Measurements from ENCODE around the gene IRF5. TPM values are rescaled to one million over a fixed set of nuclear protein-coding genes. Genes with fewer than 3 reads are reported as not detected.

The IRF5 gene
- total RNA-seq, 2 donors from 2014 or later, result 5.8 to 10.3 TPM

DNA sequence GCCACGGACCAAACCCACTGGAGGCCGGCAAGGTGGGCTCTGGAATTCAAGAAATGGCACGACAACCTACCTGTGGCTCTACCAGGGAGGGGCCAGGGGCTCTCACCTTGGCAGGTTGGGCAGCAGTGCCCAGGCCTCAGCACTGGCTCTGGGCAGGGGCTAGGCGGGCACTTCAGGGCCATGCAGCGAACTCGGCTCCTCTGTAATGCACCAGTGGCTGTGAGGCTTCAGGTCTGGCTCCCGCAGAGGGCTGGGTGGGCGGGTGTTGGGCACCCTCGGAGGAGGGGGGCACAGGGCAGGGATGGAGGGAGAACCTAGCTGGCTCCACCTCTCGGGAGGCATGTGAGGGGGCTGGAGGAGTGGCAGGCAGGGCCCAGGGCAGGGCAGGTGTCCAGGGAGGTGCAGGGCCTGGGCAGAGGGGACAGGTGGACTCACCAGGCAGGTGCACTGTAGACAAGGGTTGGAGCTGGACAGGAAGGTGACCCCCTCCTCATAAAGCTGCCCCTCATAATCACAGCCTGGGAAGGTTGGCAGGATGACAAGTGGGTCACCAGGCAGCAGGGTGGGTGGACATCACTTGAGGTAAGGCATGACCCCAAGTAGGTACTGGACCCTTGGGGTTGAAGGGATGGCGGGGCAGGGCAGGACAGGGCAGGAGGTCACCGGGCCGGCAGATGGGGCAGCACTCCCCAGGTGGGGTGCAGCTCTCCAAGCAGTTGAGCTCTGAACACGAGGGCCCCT lies 33.9 kb upstream of the IRF5 start:
- intact Hi-C loops (cut with DNase I), result loop anchor here in 1 of 2 donors (10.0 kb wide), 1 partner anchor 191 kb away; no protein-coding TSS in a partner anchor
- peak; percentile 80 for DNase-seq (ENCODE audit: low spot score)

DNA sequence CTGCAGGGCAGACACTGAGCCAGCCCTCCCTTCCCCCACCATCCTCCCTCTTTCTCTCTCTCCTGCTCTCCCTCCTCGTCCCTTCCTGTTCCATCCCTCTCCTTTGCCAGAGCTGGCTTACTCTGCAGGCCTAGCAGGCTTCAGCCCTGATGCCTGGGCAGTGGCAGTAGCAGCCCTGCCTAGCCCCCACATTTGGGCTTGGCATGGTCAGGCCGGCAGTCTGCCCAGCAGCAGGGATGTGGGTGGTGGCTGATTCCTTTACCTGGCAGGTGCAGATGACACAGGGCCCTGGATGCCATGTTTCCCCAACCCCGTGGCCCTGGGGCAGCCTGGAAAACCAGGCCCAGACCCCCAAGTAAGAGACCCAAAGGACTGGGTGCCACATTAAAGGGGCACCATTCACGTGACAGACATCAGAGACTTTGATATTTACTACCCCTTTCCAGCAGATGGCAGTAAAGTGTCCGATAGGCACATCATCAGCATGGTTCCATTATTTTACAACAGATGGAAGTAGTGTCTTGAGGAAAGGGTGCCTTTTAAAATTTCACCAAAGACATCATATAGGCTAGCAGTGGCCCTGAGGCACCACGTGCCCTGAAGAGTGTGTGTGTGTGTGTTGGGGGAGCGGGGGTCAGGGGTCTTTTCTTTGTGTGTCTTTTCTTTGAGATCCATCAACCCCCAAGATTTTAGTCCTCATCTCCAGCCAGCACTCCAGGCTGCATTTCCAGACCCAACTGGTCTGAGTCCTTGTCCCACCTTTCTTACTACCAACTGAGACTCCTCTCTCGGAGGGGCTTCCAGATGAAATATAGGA lies 33.1 kb upstream of the IRF5 start:
- intact Hi-C loops (cut with DNase I), result loop anchor here in 1 of 2 donors (10.0 kb wide), 1 partner anchor 190 kb away; no protein-coding TSS in a partner anchor

DNA sequence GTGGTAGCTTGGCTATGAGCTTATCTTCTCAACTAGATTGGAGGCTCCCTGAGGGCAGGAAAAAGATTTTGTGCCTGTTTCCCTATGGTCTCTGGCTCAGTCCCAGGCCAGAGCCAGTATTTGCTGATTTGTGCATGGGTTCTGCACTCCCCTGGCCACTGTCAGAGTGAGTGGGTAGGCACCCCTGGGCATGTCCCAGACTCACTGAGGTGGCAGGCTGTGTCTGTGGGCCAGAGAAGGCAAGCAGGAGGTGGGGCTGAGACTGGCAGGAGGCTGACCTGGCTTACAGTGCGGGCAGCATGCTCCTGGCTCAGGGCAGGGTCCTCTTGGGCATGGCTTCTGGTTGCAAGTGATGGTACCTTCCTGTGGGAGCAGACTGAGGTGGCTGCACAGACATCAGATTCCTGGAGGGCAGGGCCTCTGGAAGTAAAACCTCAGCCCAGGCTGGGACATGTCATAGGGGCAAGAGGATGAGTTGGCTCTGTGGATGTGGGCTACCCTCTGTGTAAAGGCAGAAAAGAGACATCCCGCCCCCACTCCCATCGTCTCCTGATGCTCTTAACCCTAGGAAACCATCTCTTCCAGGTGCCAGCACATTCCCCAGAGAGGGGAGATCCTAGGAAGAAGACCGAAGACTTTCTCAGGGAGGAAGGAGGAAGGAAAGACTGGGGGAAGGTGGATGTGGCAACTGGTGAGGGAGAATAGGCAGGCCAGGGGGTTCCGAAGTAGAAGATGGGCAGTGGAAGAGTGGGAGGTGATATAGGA lies 31.5 kb upstream of the IRF5 start:
- intact Hi-C loops (cut with DNase I), result loop anchor here in 1 of 2 donors (10.0 kb wide), 1 partner anchor 189 kb away; no protein-coding TSS in a partner anchor
- peak; percentile 55 for DNase-seq (ENCODE audit: low spot score)

More for the DNA sequence above, 33.1 kb upstream of the IRF5 start:
- DNase-seq (ENCODE audit: low spot score), result peak; percentile 53

DNA sequence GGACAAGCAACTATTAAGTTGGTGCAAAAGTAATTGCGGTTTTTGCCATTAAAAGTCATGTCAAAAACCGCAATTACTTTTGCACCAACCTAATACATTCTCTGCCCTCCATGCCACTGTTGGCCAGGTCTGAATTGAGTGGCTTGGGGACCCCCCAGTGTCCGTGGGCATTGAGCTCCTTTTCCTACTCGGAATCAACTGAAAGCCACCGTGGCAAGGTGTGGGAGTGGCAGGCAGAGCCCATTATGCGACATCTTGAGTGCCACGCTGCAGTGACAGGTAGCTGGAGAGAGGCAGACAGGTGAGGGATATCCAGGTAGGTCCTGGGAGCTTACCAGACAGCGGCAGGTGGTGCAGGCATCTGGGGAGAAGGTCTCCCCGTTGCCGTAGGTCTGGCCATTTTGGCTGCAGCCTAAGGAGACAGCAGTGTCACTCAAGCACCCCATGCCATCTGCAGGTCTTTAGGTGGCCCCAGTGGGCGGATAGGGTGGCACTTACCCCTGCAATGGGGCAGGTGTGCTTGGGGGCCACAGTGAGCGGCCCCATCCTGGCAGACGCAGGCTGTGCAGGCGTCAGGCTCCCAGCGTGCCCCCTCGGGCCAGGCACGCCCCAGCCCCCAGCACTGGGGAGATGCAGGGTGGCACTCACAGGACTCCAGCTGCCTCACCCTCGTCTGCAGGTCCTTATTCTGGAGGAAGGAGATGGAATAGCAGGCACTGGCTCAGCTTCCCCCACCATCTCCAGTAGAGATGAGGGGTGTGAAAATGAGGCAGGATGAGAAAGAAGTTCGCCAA lies 30.8 kb upstream of the IRF5 start:
- peak; percentile 62 for DNase-seq (ENCODE audit: low spot score)
- intact Hi-C loops (cut with DNase I), result loop anchor here in 1 of 2 donors (10.0 kb wide), 1 partner anchor 188 kb away; no protein-coding TSS in a partner anchor

DNA sequence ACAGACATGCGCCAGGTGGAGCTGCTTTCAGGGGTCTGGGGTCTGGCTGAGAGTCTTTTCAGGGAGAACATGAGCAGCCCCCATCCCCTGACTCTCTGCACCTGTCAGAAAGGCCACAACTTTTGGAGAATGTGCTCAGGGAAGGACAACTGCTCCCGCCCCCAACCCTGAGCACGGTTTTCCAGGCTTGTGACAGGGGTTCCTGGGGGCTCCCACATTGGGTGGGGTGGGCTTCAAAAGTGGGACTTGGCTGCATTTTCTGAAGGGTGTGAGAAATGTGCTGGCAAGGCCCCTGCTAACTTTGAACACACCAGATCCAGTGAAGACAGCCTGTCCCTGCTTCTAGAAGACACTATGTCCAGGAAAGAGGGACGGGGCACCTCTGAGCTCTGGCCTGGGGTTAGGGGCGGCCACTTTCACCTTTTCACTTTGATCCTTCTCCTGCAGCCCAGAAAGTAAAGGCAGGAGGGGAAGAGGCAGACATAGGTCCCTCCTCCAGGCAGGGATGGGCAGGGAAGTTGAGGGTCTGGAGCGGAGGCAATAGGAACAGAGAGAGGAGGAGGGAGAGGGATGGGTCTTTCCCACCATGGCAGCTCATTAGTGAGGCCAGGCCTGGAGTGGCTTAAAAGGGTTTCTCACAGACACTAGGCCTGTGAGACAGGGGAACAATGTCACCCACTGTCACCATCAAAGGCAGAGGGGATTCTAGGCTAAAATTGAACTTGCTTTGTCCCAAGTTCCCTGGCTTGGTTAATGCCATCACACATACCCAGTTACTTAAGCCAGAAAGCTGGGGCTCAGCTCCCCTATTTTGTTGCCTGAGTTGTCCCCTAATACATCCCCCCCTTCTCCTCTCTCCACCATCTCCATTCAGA lies 28.7 kb upstream of the IRF5 start:
- DNase-seq (ENCODE audit: low spot score), result peak; percentile 38
- intact Hi-C loops (cut with DNase I), result loop anchor here in 1 of 2 donors (10.0 kb wide), 1 partner anchor 186 kb away; no protein-coding TSS in a partner anchor

DNA sequence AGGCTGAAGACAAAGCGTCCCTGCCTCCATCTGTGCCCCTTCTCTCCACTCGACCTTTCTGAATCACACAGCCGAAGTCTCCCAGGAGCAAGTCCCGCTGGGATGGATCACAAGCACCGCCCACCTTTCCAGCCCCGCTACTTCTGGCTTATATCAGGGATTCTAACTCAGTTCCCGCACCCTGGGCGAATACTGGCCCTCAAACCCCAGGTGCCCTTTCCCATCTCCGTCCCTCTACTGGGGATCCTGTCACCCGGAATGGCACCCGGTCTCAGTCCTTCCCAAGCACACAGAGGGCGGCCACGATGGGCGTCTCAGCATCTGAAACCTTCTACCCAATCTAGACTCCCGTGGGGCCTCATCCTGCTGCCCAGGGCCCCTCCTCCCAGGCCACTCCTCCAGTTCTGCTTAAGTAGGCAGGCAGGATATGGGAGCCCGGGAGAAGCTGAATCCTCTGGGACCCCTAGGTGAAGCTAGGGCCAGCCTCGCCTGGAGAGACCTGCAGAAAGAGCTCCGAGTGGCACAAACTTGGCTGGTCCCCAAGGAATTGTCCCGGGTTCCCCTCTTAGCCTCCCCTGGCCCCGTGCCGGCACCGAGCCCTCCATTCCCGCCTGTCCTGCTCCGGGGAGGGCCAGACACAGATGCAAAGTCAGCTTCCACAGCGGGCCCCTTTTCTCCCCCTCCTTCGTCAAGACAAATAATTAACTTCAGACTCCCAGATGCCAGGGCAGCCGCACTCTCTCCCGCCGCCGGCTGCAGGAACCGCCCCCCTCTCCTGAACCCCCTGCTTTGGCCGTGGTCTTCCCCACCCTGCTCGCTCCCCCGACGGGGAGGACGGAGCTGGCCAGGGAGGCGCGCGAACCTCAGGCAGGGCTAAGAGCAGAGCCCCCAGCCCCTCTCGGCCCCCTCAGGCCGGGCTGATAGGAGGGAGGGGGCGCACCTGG lies 27.8 kb upstream of the IRF5 start:
- intact Hi-C loops (cut with DNase I), result loop anchor here (5.0 to 10.0 kb wide), 2 partner anchors 185 to 187 kb away; no protein-coding TSS in a partner anchor
- DNase-seq (ENCODE audit: low spot score), result peak; percentile 80

DNA sequence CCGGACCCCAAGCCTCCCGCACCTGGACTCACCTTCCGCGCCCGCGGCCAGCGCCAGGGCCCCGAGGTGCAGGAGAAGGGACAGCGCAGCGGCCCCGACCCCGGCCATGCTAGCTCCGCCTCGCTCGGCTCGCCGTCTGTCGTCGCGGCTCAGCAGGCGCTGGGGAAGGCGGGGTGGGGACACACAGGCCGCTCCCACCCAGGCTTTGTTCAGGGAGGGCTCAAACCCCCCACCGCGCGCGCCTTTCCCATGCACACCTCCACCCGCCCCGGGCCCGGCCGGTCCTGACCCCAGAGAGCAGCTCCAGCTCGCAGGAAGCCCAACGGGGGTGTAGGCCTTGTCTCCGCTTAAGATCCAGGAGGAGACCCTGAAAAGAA lies 27.2 kb upstream of the IRF5 start, which contains the start of gene KCP:
TSS of gene KCP (minus strand) at position 141 of the 377 bp plus-strand sequence. CDS start at position 108, 33 bp downstream.
- peak; percentile 51 for DNase-seq (ENCODE audit: low spot score)

DNA sequence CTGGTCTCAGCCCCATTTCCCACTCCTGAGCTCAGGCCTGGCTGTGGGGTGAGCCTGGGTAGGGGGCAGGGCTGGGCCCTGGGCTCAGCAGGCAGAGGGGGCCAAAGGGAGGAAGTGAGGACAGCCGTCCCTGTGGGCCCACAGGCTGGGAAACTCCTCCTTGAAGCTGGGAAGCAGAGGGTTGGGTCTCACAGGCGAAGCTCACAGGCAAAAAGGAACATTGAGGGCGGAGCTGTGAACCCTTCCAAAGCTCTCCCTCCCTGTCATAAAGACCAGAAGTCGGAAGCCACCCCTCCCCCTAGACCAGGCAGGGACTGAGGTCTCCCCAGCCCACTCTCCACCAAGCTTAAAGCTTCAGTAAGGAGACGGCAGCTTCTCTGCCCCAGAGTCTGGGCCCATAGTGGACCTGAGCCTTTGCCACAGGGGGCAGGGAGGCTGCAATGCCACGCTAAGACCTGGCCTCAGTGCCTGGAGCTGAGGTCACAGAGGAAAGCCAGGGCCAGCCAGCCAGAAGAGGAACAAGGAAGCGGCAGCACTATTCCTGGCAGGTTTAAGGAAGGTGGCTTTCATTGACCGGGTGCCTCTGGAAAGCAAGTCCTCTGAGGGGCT lies 26.2 kb upstream of the IRF5 start:
- intact Hi-C loops (cut with DNase I), result loop anchor here in 1 of 2 donors (5.0 kb wide), 1 partner anchor 186 kb away; no protein-coding TSS in a partner anchor
- peak; percentile 56 for DNase-seq (ENCODE audit: low spot score)

More for the DNA sequence above, 27.2 kb upstream of the IRF5 start, which contains the start of gene KCP:
- intact Hi-C loops (cut with DNase I), result loop anchor here in 1 of 2 donors (5.0 kb wide), 1 partner anchor 187 kb away; no protein-coding TSS in a partner anchor

DNA sequence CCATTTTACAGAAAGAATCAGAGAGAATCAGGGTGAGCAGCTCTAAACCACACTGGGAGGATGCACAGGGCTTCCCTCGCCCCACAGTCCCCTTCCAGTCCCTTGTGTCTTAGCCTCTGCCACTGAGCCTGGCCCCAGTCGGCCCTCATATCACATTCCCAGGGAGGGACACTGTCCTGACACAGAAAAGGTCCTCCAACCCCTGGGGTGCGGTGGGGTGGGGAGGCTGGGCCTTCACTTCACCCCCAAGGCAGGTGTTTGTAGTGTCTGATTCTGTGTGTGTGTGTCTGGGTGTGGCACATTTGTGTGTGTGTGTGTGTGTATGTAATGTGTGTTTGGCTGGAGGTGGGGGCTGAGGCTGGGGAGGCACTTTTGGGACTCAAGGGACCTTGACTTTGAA lies 25.4 kb upstream of the IRF5 start:
- intact Hi-C loops (cut with DNase I), result loop anchor here in 1 of 2 donors (5.0 kb wide), 1 partner anchor 185 kb away; no protein-coding TSS in a partner anchor
- peak; percentile 41 for DNase-seq (ENCODE audit: low spot score)

DNA sequence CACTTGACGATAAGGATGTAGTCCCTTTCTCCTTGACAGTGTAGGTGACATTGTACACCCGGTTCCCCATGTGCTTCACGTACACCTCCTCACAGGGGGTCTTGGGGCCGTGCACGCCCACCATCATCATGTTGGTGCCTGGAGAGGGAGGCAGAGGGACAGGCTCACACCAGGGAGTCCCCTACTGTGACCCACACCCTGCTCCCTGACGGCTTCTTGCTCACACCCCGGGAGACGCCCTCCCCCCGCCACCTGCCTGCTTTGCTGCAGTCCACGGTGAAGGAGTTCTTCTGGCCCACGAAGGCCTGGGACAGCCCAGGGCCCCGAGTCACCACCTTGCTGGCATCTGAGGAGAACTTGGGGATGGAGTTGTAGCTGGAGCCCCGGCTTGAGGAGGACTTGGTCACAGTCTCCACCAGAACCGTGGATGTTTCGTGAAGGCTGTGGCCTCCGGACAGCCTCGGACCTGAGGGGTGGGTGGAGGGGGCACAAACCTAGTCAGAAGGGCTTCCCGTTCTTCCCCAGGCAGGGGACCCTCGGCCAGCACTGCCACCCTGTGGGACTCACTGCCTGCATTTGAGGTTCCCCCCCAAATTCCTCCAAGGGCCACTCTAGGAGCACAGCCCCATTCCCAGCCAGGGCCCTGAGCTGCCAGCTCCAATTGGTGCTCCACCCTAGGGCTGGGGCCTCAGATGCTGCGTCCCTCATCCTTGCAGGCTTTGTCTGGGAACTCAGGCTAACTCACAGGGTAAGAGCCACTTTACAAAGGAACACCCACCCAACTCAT lies 24.8 kb upstream of the IRF5 start:
- intact Hi-C loops (cut with DNase I), result loop anchor here in 1 of 2 donors (5.0 kb wide), 1 partner anchor 184 kb away; no protein-coding TSS in a partner anchor
- DNase-seq (ENCODE audit: low spot score), result peak; percentile 49

DNA sequence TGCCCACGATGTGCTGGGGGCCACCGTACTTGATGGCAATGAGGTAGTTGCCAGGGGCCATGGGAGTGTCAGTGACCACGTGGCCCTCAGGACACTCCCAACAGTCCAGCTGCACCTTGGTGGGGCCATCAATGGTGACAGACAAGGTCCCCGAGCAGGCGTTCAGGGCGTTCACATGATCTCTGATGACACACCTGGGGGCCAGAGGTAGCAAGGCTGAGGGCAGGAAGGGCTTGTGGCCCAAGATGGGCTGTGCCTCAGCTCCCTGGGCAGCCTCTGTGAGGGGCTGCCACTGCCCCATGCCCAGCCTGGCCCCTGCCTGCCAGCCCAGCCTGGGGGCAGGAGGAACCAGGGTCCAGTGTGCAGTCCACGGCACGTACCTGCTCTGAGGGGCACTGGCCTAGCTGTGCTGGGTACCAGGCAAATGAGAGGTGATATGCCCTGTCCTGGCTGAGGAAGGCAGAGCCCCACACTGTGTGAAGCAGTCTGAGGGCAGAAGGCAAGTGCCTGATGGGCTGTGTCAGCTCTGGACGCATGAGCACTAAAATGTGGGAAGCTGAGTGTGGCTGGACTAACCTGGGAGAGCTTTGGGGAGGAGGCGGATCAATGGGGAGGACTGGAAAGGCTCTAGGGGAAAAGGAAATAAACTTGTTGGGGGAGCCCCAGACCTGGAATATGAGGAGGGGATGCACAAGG lies 23.7 kb upstream of the IRF5 start:
- intact Hi-C loops (cut with DNase I), result loop anchor here in 1 of 2 donors (5.0 kb wide), 1 partner anchor 183 kb away; no protein-coding TSS in a partner anchor
- peak; percentile 60 for DNase-seq (ENCODE audit: low spot score)

DNA sequence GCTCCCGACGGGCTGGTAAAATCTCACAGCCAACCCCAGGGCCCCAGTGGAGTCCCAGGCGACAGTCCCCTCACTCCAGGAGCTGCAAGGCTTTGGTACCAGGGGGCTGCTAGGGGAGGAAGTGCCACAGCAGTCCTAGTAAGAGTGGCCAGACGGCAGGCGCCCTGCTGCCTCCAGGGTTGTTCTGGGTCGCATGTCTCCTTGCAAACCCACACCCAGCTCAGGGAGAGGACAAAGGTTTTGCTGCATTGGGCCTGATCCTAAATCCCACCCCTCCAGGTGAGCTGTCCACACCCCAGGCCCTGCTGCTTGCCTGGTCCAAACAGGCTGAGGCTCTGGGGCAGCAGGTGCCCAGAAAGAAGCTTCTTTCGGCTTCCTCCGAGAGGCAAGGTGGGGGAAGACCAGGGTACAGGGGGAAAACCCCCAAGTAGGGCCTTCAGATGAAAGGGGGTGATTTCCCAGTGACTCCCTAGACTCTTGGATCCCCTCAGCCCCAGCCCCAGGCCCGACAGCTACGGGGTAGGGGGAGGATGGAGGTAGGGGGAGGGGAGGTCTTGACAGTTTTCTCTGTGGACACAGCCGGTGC lies 23.1 kb upstream of the IRF5 start:
- peak; percentile 47 for DNase-seq (ENCODE audit: low spot score)
- intact Hi-C loops (cut with DNase I), result loop anchor here in 1 of 2 donors (5.0 kb wide), 1 partner anchor 183 kb away; no protein-coding TSS in a partner anchor

DNA sequence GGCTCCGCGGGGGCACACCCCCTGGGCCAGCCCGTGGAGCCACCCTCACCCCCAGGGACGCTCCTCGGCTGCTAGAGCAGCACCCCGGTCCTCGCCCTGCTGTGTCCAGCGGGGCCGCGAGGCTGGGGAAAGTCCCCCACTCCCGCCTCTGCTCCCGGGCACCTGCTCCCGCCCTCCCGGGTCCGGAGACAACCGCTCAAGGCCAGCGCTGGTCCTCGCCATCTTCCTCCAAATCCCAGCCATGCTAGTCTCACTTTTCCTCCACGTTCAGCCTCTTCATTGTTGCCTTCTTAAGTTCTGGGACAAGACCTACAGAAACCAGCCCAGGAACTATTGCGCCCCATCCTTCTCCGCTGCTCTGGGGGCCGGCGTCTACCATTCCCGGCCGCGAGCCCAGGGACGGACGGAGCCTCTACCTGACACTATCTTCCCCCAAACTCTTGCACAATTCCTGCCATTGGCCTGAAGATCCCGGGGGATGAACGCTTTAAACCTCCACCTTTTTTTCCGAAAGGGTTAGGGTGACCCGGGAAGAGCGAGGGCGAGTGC lies 22.4 kb upstream of the IRF5 start:
- intact Hi-C loops (cut with DNase I), result no loop called here

More for the DNA sequence above, 22.4 kb upstream of the IRF5 start:
- peak; percentile 58 for DNase-seq (ENCODE audit: low spot score)
